ENCODE measurements around the gene VEPH1. TPM values are rescaled to one million over a fixed set of nuclear protein-coding genes. Genes with fewer than 3 reads are reported as not detected.

Gene VEPH1
- total and polyA plus RNA-seq, 9 of the 15 experiments (the other 6 are each of a cell fraction or from before 2014, with no cell fraction given): 4.5 to 15.6 (median 5.8) TPM

GRCh38 chr3:157529085-157529484 lies 25.9 kb upstream of the VEPH1 start:
- Histone ChIP-seq H3K36me3 (ENCODE audit: control insufficient read depth, insufficient read depth, low read length) (no peaks in the 10 kb centered on the region), H3K4me3 (no peak overlapping the region), H3K4me1 (replicated peaks in 1 of 2; ENCODE audit: control insufficient read depth in 2 of 2, insufficient read depth in 2 of 2, low read length in 2 of 2) (peaks cover 0 to 44% of the 10 kb centered on the region in 2 experiments; a peak in 4 of 5 replicates), H3K4me2 (ENCODE audit: insufficient read depth, low read length) (no peak overlapping the region), H3K79me2 (ENCODE audit: control insufficient read depth, insufficient read depth, low read length) (no peaks in the 10 kb centered on the region), H3K27me3 (ENCODE audit: control insufficient read depth in 2 of 2, insufficient read depth in 2 of 2, low read length in 2 of 2) (no peaks in the 10 kb centered on the region), H3K9me3 (replicated peaks; ENCODE audit: control insufficient read depth, insufficient read depth, low read depth, low read length) (no peaks in the 10 kb centered on the region), H3K9me1 (ENCODE audit: control insufficient read depth, insufficient read depth, low read length) (no peaks in the 10 kb centered on the region), H3K9ac (ENCODE audit: insufficient read depth in 1 of 2, low read depth in 2 of 2, low read length in 2 of 2) (no peak overlapping the region), H2AFZ (ENCODE audit: low read depth, low read length) (no peak overlapping the region), H3K27ac (ENCODE audit: extremely low read depth, low read depth, low read length) (no peak overlapping the region), H4K20me1 (replicated peaks; ENCODE audit: control insufficient read depth, insufficient read depth, low read length) (no peaks in the 10 kb centered on the region)
- intact Hi-C loops (cut with micrococcal nuclease) (no loop called here), in situ Hi-C loops (cut with MboI) (no loop called here)
- BruUV-seq (replicated peaks): no TSS peak
- CTCF ChIA-PET (ENCODE audit: low intra/inter-chr PET ratio): no interaction called here
- no peak for TF ChIP-seq TAF15 (IDR thresholded peaks at IDR 0.05; ENCODE audit: low read depth, low read length)
- TF ChIP-seq ZBTB40 (IDR thresholded peaks at IDR 0.05): peak; percentile 88
- peak; percentile 57 for TF ChIP-seq ZBTB40 (CRISPR knock-in tag; IDR thresholded peaks at IDR 0.05)
- no peak for ATAC-seq
- FAIRE-seq: no peak
- 59% methylated on average over 2 of the region's 2 CpGs for WGBS (ENCODE audit: insufficient coverage, low coverage, missing lambda C conversion rate)
- POLR2A ChIA-PET: no interaction called here
- DNase-seq (ENCODE audit: extremely low read depth in 1 of 4, low spot score in 3 of 4): no peak
